ENCODE results near the gene ADAMTS4. TPM values are rescaled to one million over a fixed set of nuclear protein-coding genes. Genes with fewer than 3 reads are reported as not detected.

ADAMTS4 gene
- total and polyA plus RNA-seq, 9 of the 15 experiments (the other 6 are each of a cell fraction or from before 2014, with no cell fraction given), result 0.07 to 3.7 (median 0.41) TPM

GRCh38 chr1:161165742-161166668, 32.8 kb downstream of the ADAMTS4 start, which contains the start of gene PPOX (continued):
- TF ChIP-seq REST (IDR thresholded peaks at IDR 0.05; ENCODE audit: borderline replicate concordance) (peak; percentile 26; the same call in 1 of the 2 replicates), REST (CRISPR knock-in tag; IDR thresholded peaks at IDR 0.05; ENCODE audit: low read depth) (no peak; the same call in 1 of the 2 replicates), ZKSCAN1 (IDR thresholded peaks at IDR 0.05; ENCODE audit: low read depth, low read length) (peak; percentile 36; the same call in 1 of the 2 replicates), SMC3 (conservative IDR thresholded peaks at IDR 0.05; ENCODE audit: insufficient read depth, low read depth, low read length) (no peak; the same call in 1 of the 2 replicates), ELF2 (CRISPR knock-in tag; IDR thresholded peaks at IDR 0.05) (no peak), SMARCB1 (IDR thresholded peaks at IDR 0.05; ENCODE audit: insufficient read length, low read depth) (peak; percentile 90), TBL1XR1 (IDR thresholded peaks at IDR 0.05; ENCODE audit: low read length in 2 of 2) (peak; percentile 78 to 94; a peak in 3 of 4 replicates), ZFP1 (CRISPR knock-in tag; IDR thresholded peaks at IDR 0.05) (0 out of 2 replicates have a peak, but pooled peaks have one; percentile 3), CREB1 (IDR thresholded peaks at IDR 0.05) (peak; percentile 71), CREB1 (CRISPR knock-in tag; IDR thresholded peaks at IDR 0.05) (peak; percentile 66), HDAC6 (IDR thresholded peaks at IDR 0.05; ENCODE audit: low read depth, low read length) (no peak), ARID1B (IDR thresholded peaks at IDR 0.05) (peak; percentile 100), SRSF1 (IDR thresholded peaks at IDR 0.05; ENCODE audit: low read depth, low read length) (no peak), PYGO2 (tag; IDR thresholded peaks at IDR 0.05) (peak; percentile 62; the same call in 1 of the 2 replicates), PPARD (CRISPR knock-in tag; IDR thresholded peaks at IDR 0.05) (no peak), BACH1 (tag; IDR thresholded peaks at IDR 0.05) (no peak), NFATC3 (IDR thresholded peaks at IDR 0.05) (no peak), MECOM (CRISPR knock-in tag; IDR thresholded peaks at IDR 0.05) (no peak), LCOR (CRISPR knock-in tag; IDR thresholded peaks at IDR 0.05) (peak; percentile 92; the same call in 1 of the 2 replicates), DDX20 (tag; IDR thresholded peaks at IDR 0.05; ENCODE audit: low read depth) (no peak), GTF2E2 (tag; IDR thresholded peaks at IDR 0.05) (no peak), ZNF24 (IDR thresholded peaks at IDR 0.05) (peak; percentile 22; the same call in 1 of the 2 replicates), MEF2D (tag; conservative IDR thresholded peaks at IDR 0.05; ENCODE audit: low read depth) (no peak)
